GM18867 (cell line): ENCODE measurements around the gene UTP15.

Experiments
- ATAC-seq: cut with Tn5 transposase; IDR thresholded peaks from one replicate; pipeline ENCODE4 v1.9.1; 2021; ENCODE audit warnings: mild to moderate bottlenecking, moderate library complexity; ENCODE audit not compliant: unreplicated experiment

Gene UTP15

GRCh38 chr5:73564018-73564417 is 1.5 kb upstream of the UTP15 start:
- no peak for ATAC-seq

GRCh38 chr5:73564675-73565074 is 868 bp upstream of the UTP15 start:
- peak; percentile 3 for ATAC-seq

DNA sequence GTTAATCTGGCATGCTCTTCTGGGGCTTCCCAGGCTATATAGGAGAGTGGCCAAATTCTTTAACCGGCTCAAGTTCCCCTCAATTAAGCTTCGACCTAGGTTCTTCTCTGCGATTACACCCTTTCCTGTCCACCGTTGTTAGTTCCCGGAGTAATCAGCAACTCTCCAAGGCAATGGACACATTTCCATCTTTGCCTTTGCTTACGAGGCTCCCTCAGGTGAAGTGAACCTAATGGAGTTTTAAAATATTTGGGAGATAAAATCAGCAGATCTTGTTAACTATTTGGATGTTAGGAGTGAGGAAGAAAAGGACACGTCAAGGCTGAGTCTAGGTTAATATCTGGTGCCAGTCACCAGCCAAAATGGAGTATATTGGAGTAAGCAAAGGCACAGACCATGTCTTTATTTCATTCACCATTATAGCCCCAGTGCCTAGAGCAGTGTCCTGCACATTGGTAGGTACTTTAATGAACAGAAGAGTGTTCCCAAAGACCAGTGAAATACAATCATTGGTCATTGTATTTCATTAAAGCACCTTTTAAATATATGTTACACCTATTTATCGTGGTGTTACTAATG is 515 bp downstream of the UTP15 start:
- no peak for ATAC-seq

DNA sequence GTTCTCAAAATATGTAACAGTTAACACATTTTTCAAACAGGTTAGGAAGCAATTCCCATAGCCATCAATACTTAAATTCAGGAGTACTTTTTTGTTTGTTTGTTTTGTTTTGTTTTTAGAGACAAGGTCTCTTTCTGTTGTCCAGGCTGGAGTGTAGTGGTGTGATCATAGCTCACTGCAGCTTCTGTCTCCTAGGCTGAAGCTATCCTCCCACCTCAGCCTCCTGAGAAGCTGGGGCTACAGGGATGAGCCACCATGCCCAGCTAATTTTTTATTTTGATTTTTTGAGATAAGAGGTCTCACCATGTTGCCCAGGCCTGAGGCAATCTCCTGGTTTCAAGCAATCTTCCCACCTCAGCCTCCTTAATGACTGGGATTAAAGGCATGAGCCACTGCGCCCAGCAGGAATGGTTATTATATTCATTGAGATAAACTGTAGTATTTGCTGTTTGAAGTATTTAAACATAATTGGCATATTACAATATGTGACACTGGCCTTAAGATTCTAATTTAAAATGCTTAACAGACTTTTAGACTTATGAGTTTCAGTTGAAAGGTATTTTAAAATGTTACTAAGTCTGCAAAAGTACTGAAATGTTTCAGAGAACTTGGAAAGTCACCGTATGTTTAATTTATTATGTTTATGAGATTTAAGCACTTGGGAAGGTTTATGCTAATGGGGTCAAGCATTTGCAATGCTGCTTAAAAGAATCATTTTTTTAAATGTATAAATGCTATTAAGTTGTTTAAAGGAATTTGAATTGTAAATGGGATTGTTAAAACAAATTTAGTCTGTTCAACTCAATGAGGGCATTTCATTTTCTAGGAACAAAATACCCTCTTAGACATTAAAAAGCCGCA is 17.0 kb downstream of the UTP15 start:
- ATAC-seq = no peak

DNA sequence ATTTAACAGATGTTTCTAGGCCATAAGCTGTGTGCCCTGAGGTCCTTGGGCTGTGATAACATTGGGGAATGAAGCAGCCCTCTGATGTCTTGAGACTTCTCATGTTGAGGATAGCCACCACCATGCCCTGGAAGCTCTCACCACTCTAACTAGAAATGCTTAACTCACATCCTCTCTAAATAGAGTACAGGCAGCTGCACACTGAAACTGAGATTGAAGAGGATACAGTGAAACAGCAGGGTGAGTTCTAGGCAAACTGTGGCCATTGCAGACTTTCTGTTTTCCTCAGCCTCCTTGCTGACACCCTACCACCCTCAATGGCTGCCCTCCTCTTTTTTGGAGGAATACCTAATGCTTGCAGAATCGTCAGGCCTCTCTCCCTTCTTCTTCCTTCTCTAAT is 22.4 kb downstream of the UTP15 start:
- peak; percentile 82 for ATAC-seq

DNA sequence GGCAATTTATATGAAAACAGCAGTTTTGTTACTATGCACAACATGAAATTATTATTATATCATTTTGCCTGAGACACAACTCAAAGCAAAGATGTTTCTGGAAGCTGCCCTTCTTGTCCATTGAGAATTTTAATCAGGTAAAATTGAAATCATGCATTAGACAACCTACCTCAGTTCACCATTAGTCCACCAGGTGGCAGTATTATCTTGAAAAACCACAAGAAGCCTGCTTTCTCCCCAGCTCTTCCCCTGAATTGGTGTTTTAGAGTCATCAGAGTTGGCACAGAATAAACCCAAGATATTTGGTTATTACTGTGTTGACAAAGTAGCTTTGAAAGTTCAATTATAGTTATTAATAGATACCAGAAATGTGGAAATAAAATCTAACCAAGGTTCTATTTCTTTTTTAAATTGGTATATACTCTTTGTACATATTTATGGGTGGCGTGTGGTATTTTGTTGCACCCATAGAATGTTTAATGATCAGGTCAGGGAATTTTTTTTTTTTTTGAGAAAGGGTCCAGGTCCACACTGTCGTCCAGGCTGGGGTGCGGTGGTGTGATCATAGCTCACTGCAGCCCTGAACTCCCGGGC is 25.7 kb downstream of the UTP15 start:
- peak; percentile 49 for ATAC-seq

DNA sequence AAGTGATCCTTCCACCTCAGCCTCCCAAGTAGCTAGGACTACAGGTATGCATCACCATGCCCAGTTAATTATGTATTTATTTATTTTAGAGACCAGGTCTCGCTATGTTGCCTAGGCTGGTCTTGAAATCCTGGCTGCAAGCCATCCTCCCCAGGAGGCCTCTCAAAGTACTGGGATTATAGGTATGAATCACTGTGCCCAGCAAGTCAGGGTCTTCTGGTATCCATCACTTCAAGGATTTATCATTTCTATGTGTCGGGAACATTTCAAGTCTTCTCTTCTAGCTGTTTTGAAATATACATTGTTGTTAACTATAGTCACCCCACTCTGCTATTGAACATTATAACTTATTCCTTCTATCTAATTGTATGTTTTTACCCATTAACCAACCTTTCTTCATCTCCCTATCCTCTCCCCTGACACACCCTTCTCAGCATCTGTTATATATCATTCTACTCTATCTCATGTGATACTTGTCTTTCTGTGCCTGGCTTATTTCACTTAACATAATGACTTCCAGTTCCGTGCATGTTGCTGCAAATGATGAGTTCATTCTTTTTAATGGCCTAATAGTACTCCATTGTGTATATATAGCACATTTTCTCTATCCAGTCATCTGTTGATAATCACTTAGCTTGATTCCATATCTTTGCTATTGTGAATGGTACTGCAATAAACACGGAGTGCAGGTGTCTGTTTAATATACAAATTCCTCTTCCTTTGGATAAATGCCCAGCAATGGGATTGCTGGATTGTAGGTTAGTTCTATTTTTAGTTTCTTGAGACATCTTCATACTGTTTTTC is 26.4 kb downstream of the UTP15 start:
- ATAC-seq = no peak

DNA sequence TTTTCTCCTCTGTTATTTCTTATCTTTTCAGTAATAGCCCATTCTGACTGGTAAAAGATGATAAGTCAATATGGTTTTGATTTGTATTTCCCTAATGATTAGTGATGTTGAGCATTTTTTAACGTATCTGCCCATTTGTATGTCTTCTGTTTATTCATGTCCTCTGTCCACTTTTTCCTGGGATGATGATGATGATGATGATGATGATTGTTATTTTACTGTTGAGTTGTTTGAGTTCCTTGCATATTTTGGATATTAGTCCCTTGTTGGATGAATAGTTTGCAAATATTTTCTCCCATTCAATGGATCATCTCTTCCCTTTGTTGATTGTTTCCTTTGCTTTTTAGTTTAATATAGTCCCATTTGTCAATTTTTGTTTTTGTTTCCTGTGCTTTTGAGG is 27.0 kb downstream of the UTP15 start:
- ATAC-seq = no peak

- no peak for ATAC-seq
Observed at GRCh38 chr5:73596705-73597328, 31.3 kb downstream of the UTP15 start.

DNA sequence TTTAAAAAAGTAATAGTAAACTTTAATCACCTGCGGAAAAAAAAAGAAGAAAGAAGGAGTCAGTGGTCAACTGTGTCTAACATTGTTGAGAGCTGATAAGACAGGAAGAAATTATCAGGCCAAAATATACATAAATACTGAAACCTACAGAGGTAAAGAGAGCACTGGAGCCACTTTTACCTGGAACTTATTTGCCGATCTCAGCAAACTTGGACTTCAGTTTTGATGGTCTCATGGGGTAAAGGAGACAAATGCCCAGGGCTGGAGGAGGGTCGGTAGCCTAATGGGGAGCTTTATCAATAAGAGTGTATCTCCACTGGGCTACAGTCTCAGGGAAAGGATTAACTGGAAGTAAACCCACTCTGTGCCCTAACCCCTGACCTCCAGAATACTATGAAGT is 33.8 kb downstream of the UTP15 start:
- ATAC-seq = no peak

- ATAC-seq = no peak
Observed at GRCh38 chr5:73603998-73604397, 38.5 kb downstream of the UTP15 start.

- no peak for ATAC-seq
Observed at GRCh38 chr5:73605223-73606087, 39.9 kb downstream of the UTP15 start.

DNA sequence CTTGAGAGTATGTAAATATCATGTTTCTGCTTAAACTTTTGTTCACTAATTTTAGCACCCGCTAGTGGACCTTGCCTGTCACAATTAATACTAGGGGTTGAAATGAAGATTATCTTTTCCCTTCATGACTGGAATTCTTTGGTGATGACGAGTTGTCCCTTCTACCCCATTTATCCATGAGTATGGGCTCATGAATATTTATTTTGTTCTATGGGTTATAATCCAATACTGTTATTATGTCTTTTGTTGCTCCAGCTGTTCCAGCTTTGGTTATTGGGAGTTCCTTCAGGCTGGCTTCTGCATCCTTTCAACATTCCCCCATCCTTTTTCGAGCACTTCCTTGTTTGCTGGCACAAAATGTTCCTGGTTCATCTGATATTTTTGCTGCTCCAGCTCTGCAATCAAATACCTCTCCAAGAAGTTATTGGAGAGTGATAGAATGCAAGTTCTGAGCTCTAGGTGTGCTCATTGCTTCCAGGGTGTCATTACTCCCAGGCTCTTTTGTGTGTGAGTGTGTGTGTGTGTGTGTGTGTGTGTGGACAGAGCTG is 40.7 kb downstream of the UTP15 start:
- ATAC-seq = no peak

- ATAC-seq = no peak
Observed at GRCh38 chr5:73607228-73607627, 41.7 kb downstream of the UTP15 start.

GRCh38 chr5:73612799-73613198 is 47.3 kb downstream of the UTP15 start:
- no peak for ATAC-seq

DNA sequence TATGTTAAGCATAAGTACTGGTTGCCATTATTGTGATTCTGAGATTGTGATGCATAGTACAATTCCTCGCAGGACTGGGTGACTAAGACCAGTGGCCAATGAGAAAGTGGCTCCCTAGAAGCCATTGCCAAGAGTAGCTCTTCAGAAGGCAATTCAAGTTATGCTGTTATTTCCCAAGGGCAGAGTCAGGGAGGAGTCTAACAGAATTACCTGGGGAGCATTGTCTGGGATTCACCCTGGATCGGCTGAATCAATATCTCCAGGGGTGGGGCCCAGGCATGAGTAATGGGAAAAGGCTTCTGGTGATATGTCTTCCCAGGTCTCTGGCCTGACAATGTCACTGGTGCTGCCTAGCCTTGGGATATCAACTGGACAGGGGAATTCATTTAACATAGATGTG is 49.5 kb downstream of the UTP15 start:
- ATAC-seq = no peak

- no peak for ATAC-seq
Observed at GRCh38 chr5:73615947-73616346, 50.4 kb downstream of the UTP15 start.

DNA sequence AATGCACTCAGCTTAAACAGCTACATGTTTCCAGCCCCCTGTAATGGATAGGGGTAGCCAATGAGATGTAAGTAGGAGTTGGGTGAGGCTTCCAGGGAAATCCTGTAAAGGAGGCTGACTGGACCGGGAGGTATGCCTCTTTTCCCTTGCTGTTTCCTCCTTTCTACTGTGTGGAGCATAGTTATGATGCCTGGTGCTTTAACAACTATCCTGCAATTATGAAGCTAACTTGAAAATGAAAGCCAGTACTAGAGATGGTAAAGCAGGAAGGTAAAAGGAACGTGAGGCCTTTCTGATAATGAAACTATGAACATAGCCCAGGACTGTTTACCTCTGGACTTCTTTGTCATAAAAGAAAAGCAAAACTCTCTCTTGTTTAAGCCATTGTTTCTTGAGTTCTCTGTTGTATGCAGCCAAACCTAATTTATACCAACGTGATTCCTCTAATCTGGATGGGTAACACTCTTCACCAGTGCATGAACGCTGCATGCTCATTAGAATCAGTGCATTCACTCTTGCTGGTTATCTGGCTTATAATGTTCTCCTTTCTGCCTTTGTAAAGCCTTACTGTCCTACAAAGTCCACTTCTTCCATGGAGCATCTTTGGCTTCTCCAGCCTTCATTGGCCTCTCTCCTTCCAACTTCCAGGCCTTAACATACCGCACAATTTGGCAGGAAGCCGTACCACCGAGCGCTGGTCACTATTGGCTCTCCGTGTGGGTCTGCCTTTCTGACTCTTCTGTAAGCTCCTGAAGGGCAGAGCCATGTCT is 52.2 kb downstream of the UTP15 start:
- peak; percentile 78 for ATAC-seq
